Measurements from ENCODE around the gene LGSN.

DNA sequence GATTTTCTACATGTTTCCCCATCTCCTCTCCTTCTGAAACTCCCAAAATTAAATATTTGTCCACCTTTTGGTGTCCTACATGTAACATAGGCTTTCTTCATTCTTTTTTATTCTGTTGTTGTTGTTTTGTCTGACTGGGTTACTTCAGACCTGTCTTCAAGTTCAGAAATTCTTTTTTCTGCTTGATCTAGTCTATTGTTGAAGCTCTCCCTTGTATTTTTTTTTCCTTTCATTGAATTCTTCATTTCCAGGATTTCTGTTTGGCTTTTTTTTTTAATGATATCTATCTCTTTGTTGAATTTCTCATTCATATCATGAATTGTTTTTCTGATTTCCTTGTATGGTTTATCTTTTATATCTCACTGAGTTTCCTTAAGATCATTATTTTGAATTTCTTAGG lies 20.6 kb upstream of the LGSN start:
- TF ChIP-seq, protein P1, sequence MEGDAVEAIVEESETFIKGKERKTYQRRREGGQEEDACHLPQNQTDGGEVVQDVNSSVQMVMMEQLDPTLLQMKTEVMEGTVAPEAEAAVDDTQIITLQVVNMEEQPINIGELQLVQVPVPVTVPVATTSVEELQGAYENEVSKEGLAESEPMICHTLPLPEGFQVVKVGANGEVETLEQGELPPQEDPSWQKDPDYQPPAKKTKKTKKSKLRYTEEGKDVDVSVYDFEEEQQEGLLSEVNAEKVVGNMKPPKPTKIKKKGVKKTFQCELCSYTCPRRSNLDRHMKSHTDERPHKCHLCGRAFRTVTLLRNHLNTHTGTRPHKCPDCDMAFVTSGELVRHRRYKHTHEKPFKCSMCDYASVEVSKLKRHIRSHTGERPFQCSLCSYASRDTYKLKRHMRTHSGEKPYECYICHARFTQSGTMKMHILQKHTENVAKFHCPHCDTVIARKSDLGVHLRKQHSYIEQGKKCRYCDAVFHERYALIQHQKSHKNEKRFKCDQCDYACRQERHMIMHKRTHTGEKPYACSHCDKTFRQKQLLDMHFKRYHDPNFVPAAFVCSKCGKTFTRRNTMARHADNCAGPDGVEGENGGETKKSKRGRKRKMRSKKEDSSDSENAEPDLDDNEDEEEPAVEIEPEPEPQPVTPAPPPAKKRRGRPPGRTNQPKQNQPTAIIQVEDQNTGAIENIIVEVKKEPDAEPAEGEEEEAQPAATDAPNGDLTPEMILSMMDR (IDR thresholded peaks at IDR 0.05; ENCODE audit: insufficient read depth, low read depth, low read length): no peak
- no peak for TF ChIP-seq EZH2 (IDR thresholded peaks at IDR 0.05; ENCODE audit: insufficient read depth, low read length)

All from astrocyte (in vitro differentiated cells and primary cell).